HEK293T (cell line): ENCODE data around the gene SLX4IP.

ENCODE experiments used
- CTCF ChIA-PET: fragments of 350-600 bp; formaldehyde crosslinking; extraction: SDS; loops from one replicate; lab custom pipeline; 2021; ENCODE audit warnings: antibody characterized with exemption, inconsistent platforms; lab: Yijun Ruan, JAX
- POLR2A ChIA-PET: fragments of 350-600 bp; formaldehyde crosslinking; extraction: SDS; loops from one replicate; lab custom pipeline; 2020; ENCODE audit warnings: antibody characterized with exemption, inconsistent platforms; lab: Yijun Ruan, JAX
- DNase-seq: peaks from one replicate; pipeline ENCODE4 v3.0.0; 2012; ENCODE audit warnings: mixed read lengths; ENCODE audit errors: extremely low spot score
- ARNT ChIP-seq: fragments of 450-650 bp; IDR thresholded peaks from 2 replicates; pipeline ENCODE4 v1.6.1; 2017; ENCODE audit warnings: mild to moderate bottlenecking
- BHLHE40 ChIP-seq: fragments of 450-650 bp; IDR thresholded peaks from 2 replicates; pipeline ENCODE4 v1.6.1; 2016; ENCODE audit warnings: mild to moderate bottlenecking, moderate library complexity, borderline replicate concordance
- CTBP1 ChIP-seq: fragments of 450-650 bp; IDR thresholded peaks from 2 replicates; pipeline ENCODE4 v1.6.1; 2016; ENCODE audit warnings: borderline replicate concordance
- ELF4 ChIP-seq: fragments of 450-650 bp; IDR thresholded peaks from 2 replicates; pipeline ENCODE4 v1.6.1; 2017; ENCODE audit warnings: antibody characterized with exemption
- FOXA1 ChIP-seq: fragments of 450-650 bp; IDR thresholded peaks from 2 replicates; pipeline ENCODE4 v1.6.1; 2016; ENCODE audit warnings: mild to moderate bottlenecking
- FOXK2 ChIP-seq: fragments of 450-650 bp; IDR thresholded peaks from 2 replicates; pipeline ENCODE4 v1.6.1; 2016; ENCODE audit warnings: mild to moderate bottlenecking
- FOXM1 ChIP-seq: fragments of 450-650 bp; IDR thresholded peaks from 2 replicates; pipeline ENCODE4 v1.6.1; 2017; ENCODE audit warnings: mild to moderate bottlenecking, borderline replicate concordance
- HDGF ChIP-seq: fragments of 450-650 bp; IDR thresholded peaks from 2 replicates; pipeline ENCODE4 v1.6.1; 2017; ENCODE audit warnings: antibody characterized with exemption, borderline replicate concordance
- L3MBTL2 ChIP-seq: fragments of 450-650 bp; conservative IDR thresholded peaks from 2 replicates; pipeline ENCODE4 v1.6.1; 2016; ENCODE audit warnings: mild to moderate bottlenecking
- LEF1 ChIP-seq: fragments of 450-650 bp; IDR thresholded peaks from 2 replicates; pipeline ENCODE4 v1.6.1; 2017; ENCODE audit warnings: mild to moderate bottlenecking, borderline replicate concordance
- NFRKB ChIP-seq: fragments of 450-650 bp; IDR thresholded peaks from 2 replicates; pipeline ENCODE4 v1.6.1; 2016; ENCODE audit warnings: mild to moderate bottlenecking, moderate library complexity
- SP1 ChIP-seq: fragments of 450-650 bp; IDR thresholded peaks from 2 replicates; pipeline ENCODE4 v1.6.1; 2017
- SUZ12 ChIP-seq: fragments of 450-650 bp; IDR thresholded peaks from 2 replicates; pipeline ENCODE4 v1.6.1; 2016; ENCODE audit warnings: mild to moderate bottlenecking
- TARDBP ChIP-seq: fragments of 450-650 bp; IDR thresholded peaks from 2 replicates; pipeline ENCODE4 v1.6.1; 2016
- ZNF384 ChIP-seq: fragments of 450-650 bp; IDR thresholded peaks from 2 replicates; pipeline ENCODE4 v1.6.1; 2016
- TF ChIP-seq, protein P1 (sequence below): fragments of 450-650 bp; IDR thresholded peaks from 2 replicates; pipeline ENCODE4 v1.6.1; 2016

The SLX4IP gene

DNA sequence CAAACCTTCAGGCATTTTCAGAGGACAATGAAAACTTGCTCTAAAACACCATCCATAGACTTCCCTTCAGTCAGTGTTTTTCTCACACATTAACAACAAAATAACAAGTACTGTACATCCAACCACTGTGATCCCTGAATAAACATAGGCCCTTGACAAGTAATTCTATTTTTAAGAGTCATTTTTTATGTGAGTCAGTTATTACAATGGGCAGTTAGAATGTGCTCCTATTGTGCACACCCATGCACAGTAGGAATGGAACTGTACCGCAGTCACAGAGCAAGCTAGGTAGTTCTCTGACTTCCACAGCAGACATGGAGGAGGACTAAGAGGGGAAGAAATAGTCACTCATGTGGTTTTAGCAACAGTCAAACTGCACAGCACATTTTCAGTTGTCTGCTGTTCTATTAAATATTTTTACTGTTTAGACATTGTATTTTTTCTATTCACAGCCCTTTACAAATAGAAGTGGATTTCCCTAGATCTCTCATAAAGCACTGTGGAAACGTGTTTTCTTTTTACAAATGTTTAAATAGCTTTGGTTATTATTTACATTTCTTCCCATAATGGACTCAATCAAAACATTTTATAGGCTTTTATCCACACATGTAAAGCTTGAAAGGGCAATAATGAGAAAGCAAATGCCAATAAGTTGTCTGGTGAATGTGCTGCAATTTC is 138.3 kb downstream of the SLX4IP start:
- DNase-seq = no peak
- ChIA-PET POLR2A (no interaction called here), CTCF (interaction anchor here (0.5 kb wide), 1 partner anchor 96 kb away, joined by 3 read pairs; no protein-coding TSS in a partner anchor)
- no peak for TF ChIP-seq FOXK2
- TF ChIP-seq ELF4 = no peak
- TF ChIP-seq CTBP1 = no peak
- no peak for TF ChIP-seq L3MBTL2
- no peak for TF ChIP-seq LEF1
- no peak for TF ChIP-seq TARDBP
- TF ChIP-seq FOXA1 = no peak

DNA sequence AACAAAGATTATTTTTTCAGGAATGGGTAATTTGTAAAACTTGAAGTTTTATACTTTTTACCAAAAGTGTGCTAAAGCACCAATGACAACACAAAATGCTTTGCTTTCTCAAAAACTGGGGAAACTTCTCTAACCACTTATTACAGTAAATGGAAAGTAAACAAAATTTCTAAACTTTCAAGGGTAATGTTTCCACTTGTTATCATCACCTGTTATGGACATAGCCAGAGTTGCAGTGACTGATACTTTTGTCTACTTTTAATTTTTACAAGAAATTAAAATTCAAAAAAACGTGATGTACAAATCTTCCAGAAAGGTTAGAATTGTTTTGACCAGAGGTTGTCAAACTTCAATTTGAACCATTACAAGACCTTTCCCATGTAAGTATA is 138.8 kb downstream of the SLX4IP start:
- TF ChIP-seq NFRKB = no peak
- TF ChIP-seq FOXM1 = no peak
- no peak for TF ChIP-seq FOXA1
- no peak for TF ChIP-seq L3MBTL2
- no peak for TF ChIP-seq SP1
- TF ChIP-seq, protein P1, sequence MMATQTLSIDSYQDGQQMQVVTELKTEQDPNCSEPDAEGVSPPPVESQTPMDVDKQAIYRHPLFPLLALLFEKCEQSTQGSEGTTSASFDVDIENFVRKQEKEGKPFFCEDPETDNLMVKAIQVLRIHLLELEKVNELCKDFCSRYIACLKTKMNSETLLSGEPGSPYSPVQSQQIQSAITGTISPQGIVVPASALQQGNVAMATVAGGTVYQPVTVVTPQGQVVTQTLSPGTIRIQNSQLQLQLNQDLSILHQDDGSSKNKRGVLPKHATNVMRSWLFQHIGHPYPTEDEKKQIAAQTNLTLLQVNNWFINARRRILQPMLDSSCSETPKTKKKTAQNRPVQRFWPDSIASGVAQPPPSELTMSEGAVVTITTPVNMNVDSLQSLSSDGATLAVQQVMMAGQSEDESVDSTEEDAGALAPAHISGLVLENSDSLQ = no peak
- no peak for TF ChIP-seq CTBP1
- no peak for TF ChIP-seq SUZ12
- TF ChIP-seq FOXK2 = no peak
- TF ChIP-seq ARNT = no peak
- TF ChIP-seq BHLHE40 = no peak
- no peak for TF ChIP-seq ELF4
- no peak for TF ChIP-seq LEF1
- TF ChIP-seq TARDBP = no peak
- TF ChIP-seq HDGF = no peak
- ChIA-PET CTCF (no interaction called here), POLR2A (no interaction called here)
- DNase-seq = no peak

DNA sequence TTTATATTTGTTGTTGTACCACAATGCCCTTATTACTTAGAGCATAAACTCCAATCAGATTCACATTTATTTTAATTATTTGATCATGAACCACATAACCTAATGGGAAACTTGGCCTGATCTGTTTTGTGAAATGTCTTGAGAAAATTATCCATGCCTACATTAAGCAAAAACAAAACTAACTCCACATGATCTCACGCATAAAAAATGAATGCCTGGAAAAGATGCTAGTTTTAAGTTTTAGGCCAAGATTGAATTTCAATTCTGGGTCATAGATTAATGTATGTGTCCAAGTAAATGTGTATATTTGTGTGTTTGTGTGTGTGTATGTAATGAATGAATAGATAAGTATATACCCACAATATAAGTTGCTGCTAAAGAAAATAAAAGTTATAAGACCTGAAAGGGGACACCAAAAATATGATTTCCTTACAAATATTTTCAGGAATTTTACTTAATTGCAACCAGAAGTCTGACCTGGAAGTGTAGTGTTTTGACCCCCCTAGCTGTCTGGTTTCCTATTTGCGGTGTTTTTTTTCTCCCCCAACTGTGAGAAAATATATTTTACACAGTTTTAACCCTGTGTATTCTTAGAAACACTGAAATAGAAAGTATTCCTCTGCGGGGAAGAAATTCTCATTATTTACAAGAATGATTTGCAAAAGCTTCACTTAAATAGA is 141.4 kb downstream of the SLX4IP start:
- TF ChIP-seq FOXM1 (no peak), LEF1 (no peak), BHLHE40 (no peak), SUZ12 (no peak), CTBP1 (no peak), HDGF (no peak), ZNF384 (no peak), FOXA1 (no peak), SP1 (no peak), ELF4 (no peak), ARNT (no peak), FOXK2 (no peak)
- TF ChIP-seq, protein P1 = no peak
- ChIA-PET POLR2A (no interaction called here), CTCF (no interaction called here)
- no peak for DNase-seq

DNA sequence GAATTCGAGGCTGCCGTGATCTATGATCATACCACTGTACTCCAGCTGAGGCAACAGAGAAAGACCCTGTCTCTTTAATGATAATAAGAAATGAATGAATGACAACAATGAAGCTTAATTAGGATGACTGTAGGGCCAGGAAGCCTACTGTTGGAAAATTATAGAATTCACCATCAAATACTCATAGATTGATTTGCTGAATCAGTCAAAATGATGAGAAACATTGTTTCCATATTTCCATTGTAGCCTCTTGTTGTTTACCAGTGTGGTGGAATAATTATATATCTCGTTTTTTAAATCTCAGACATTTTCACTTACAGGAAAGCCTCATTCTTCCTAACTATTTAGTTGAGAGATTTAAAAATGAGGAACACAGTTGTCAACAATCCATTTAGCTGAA is 142.5 kb downstream of the SLX4IP start:
- CTCF ChIA-PET = no interaction called here
- DNase-seq = no peak
- POLR2A ChIA-PET = no interaction called here

DNA sequence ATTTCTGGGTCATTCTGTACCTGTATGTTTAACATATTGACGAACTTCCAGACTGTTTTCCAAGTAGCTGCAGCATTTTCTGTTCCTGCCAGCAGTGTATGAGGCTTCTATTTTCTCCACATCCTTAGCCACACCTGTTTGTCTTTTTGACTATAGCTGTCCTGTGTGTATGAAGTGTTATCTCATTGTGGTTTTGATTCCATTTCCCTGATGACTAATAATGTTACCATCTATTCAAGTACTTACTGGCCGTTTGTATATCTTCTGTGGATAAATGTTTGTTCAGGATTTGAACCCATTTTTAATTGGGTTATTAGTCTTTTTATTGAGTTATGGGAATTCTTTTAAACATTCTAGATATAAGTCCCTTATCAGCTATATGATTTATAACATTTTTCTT is 143.5 kb downstream of the SLX4IP start:
- CTCF ChIA-PET = no interaction called here
- POLR2A ChIA-PET = no interaction called here
- DNase-seq = no peak
- no peak for TF ChIP-seq L3MBTL2
- TF ChIP-seq HDGF = no peak
- TF ChIP-seq, protein P1 = no peak
- TF ChIP-seq NFRKB = no peak
- TF ChIP-seq ZNF384 = no peak
- TF ChIP-seq BHLHE40 = no peak
- no peak for TF ChIP-seq FOXA1

More for the DNA sequence above, 142.5 kb downstream of the SLX4IP start:
- TF ChIP-seq BHLHE40 (no peak), NFRKB (no peak), L3MBTL2 (no peak), TARDBP (no peak), LEF1 (no peak), ELF4 (no peak), ZNF384 (no peak), ARNT (no peak), FOXA1 (no peak), SP1 (no peak), HDGF (no peak), FOXM1 (no peak)
- TF ChIP-seq, protein P1 = no peak
